ENCODE measurements around the gene BICC1. TPM values are rescaled to one million over a fixed set of nuclear protein-coding genes. Genes with fewer than 3 reads are reported as not detected.

BICC1 gene
- total RNA-seq, 1 donor: 210 TPM

GRCh38 chr10:58776568-58777318 is 264.1 kb downstream of the BICC1 start:
- DNase-seq (ENCODE audit: insufficient read length, low spot score, missing footprints): no peak
- Histone ChIP-seq H3K4me1 (ENCODE audit: insufficient read depth, low read length) (peaks cover 51% of the 10 kb centered on the region), H3K36me3 (ENCODE audit: insufficient read depth, low read length) (no peaks in the 10 kb centered on the region), H3K27me3 (ENCODE audit: insufficient read depth, low read length) (no peaks in the 10 kb centered on the region), H3K4me3 (ENCODE audit: insufficient read depth, low read length) (no peak overlapping the region), H3K4me2 (ENCODE audit: insufficient read depth, low read length) (peak overlapping the region; percentile 31), H3K9me3 (ENCODE audit: low read depth, low read length) (no peaks in the 10 kb centered on the region), H3K27ac (ENCODE audit: low read depth, low read length) (no peak overlapping the region), H3K79me2 (ENCODE audit: insufficient read depth, low read length) (peaks cover 46% of the 10 kb centered on the region), H2AFZ (ENCODE audit: low read length) (no peak overlapping the region), H4K20me1 (ENCODE audit: insufficient read depth, low read length) (peaks cover 14% of the 10 kb centered on the region)
- TF ChIP-seq, protein P1, sequence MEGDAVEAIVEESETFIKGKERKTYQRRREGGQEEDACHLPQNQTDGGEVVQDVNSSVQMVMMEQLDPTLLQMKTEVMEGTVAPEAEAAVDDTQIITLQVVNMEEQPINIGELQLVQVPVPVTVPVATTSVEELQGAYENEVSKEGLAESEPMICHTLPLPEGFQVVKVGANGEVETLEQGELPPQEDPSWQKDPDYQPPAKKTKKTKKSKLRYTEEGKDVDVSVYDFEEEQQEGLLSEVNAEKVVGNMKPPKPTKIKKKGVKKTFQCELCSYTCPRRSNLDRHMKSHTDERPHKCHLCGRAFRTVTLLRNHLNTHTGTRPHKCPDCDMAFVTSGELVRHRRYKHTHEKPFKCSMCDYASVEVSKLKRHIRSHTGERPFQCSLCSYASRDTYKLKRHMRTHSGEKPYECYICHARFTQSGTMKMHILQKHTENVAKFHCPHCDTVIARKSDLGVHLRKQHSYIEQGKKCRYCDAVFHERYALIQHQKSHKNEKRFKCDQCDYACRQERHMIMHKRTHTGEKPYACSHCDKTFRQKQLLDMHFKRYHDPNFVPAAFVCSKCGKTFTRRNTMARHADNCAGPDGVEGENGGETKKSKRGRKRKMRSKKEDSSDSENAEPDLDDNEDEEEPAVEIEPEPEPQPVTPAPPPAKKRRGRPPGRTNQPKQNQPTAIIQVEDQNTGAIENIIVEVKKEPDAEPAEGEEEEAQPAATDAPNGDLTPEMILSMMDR (IDR thresholded peaks at IDR 0.05; ENCODE audit: extremely low read depth, low read depth, low read length): no peak

- Histone ChIP-seq H3K9me3 (ENCODE audit: low read depth, low read length) (no peaks in the 10 kb centered on the region), H3K4me1 (ENCODE audit: insufficient read depth, low read length) (peaks cover 56% of the 10 kb centered on the region), H3K79me2 (ENCODE audit: insufficient read depth, low read length) (peaks cover 45% of the 10 kb centered on the region), H3K4me2 (ENCODE audit: insufficient read depth, low read length) (no peak overlapping the region), H3K36me3 (ENCODE audit: insufficient read depth, low read length) (no peaks in the 10 kb centered on the region), H3K27me3 (ENCODE audit: insufficient read depth, low read length) (no peaks in the 10 kb centered on the region), H4K20me1 (ENCODE audit: insufficient read depth, low read length) (peaks cover 22% of the 10 kb centered on the region), H3K27ac (ENCODE audit: low read depth, low read length) (no peak overlapping the region), H2AFZ (ENCODE audit: low read length) (no peak overlapping the region), H3K4me3 (ENCODE audit: insufficient read depth, low read length) (no peak overlapping the region)
- TF ChIP-seq, protein P1 (IDR thresholded peaks at IDR 0.05; ENCODE audit: extremely low read depth, low read depth, low read length): no peak
- DNase-seq (ENCODE audit: insufficient read length, low spot score, missing footprints): no peak
Observed at GRCh38 chr10:58778966-58779365, 266.3 kb downstream of the BICC1 start.

GRCh38 chr10:58779594-58779993 is 266.9 kb downstream of the BICC1 start:
- TF ChIP-seq, protein P1 (IDR thresholded peaks at IDR 0.05; ENCODE audit: extremely low read depth, low read depth, low read length): no peak
- Histone ChIP-seq H3K27ac (ENCODE audit: low read depth, low read length) (peak overlapping the region; percentile 18), H3K36me3 (ENCODE audit: insufficient read depth, low read length) (no peaks in the 10 kb centered on the region), H4K20me1 (ENCODE audit: insufficient read depth, low read length) (peaks cover 22% of the 10 kb centered on the region), H3K27me3 (ENCODE audit: insufficient read depth, low read length) (no peaks in the 10 kb centered on the region), H3K4me3 (ENCODE audit: insufficient read depth, low read length) (no peak overlapping the region), H3K4me2 (ENCODE audit: insufficient read depth, low read length) (no peak overlapping the region), H3K9me3 (ENCODE audit: low read depth, low read length) (no peaks in the 10 kb centered on the region), H3K4me1 (ENCODE audit: insufficient read depth, low read length) (peaks cover 53% of the 10 kb centered on the region), H2AFZ (ENCODE audit: low read length) (no peak overlapping the region), H3K79me2 (ENCODE audit: insufficient read depth, low read length) (peaks cover 44% of the 10 kb centered on the region)
- no peak for DNase-seq (ENCODE audit: insufficient read length, low spot score, missing footprints)

GRCh38 chr10:58780476-58780875 is 267.8 kb downstream of the BICC1 start:
- Histone ChIP-seq H3K4me3 (ENCODE audit: insufficient read depth, low read length) (no peak overlapping the region), H3K4me1 (ENCODE audit: insufficient read depth, low read length) (peaks cover 52% of the 10 kb centered on the region), H3K9me3 (ENCODE audit: low read depth, low read length) (no peaks in the 10 kb centered on the region), H3K4me2 (ENCODE audit: insufficient read depth, low read length) (no peak overlapping the region), H4K20me1 (ENCODE audit: insufficient read depth, low read length) (peaks cover 22% of the 10 kb centered on the region), H3K79me2 (ENCODE audit: insufficient read depth, low read length) (peaks cover 44% of the 10 kb centered on the region), H2AFZ (ENCODE audit: low read length) (no peak overlapping the region), H3K27ac (ENCODE audit: low read depth, low read length) (no peak overlapping the region), H3K27me3 (ENCODE audit: insufficient read depth, low read length) (no peaks in the 10 kb centered on the region), H3K36me3 (ENCODE audit: insufficient read depth, low read length) (peaks cover 7% of the 10 kb centered on the region)
- TF ChIP-seq, protein P1 (IDR thresholded peaks at IDR 0.05; ENCODE audit: extremely low read depth, low read depth, low read length): no peak
- no peak for DNase-seq (ENCODE audit: insufficient read length, low spot score, missing footprints)

Measured in osteoblast (primary cell).